ENCODE data around the gene PARK7. TPM values are rescaled to one million over a fixed set of nuclear protein-coding genes. Genes with fewer than 3 reads are reported as not detected.

PARK7 gene
- total RNA-seq, 1 experiment from 2014 or later = 207 TPM

GRCh38 chr1:7953850-7954609 lies 7.5 kb upstream of the PARK7 start:
- H3K27me3 Mint-ChIP-seq (ENCODE audit: unreplicated experiment) = peaks cover 12% of the 10 kb centered on the region
- H3K4me3 Mint-ChIP-seq (ENCODE audit: low read depth, unreplicated experiment) = peak overlapping the region; percentile 73
- BruUV-seq (replicated peaks) = no TSS peak
- CTCF ChIA-PET = no interaction called here
- TF ChIP-seq CTCF (IDR thresholded peaks at IDR 0.05; ENCODE audit: unreplicated experiment) = no peak
- peaks cover 16% of the 10 kb centered on the region for H3K36me3 Mint-ChIP-seq (ENCODE audit: insufficient read depth, unreplicated experiment)
- DNase-seq = peak; percentile 91
- H3K4me1 Mint-ChIP-seq (ENCODE audit: low read depth, unreplicated experiment) = no peaks in the 10 kb centered on the region
- peak overlapping the region; percentile 63 for H3K27ac Mint-ChIP-seq (ENCODE audit: unreplicated experiment)
- H3K9me3 Mint-ChIP-seq (ENCODE audit: low read depth, unreplicated experiment) = no peaks in the 10 kb centered on the region
- intact Hi-C loops (cut with micrococcal nuclease; ENCODE audit: unreplicated experiment) = no loop called here

GRCh38 chr1:7954683-7955082 lies 6.8 kb upstream of the PARK7 start:
- peaks cover 20% of the 10 kb centered on the region for H3K36me3 Mint-ChIP-seq (ENCODE audit: insufficient read depth, unreplicated experiment)
- H3K9me3 Mint-ChIP-seq (ENCODE audit: low read depth, unreplicated experiment) = no peaks in the 10 kb centered on the region
- CTCF ChIA-PET = no interaction called here
- no peak for DNase-seq
- no peaks in the 10 kb centered on the region for H3K4me1 Mint-ChIP-seq (ENCODE audit: low read depth, unreplicated experiment)
- intact Hi-C loops (cut with micrococcal nuclease; ENCODE audit: unreplicated experiment) = no loop called here
- TSS peak; percentile 94 for BruUV-seq (replicated peaks)
- H3K27me3 Mint-ChIP-seq (ENCODE audit: unreplicated experiment) = peaks cover 6% of the 10 kb centered on the region
- peak overlapping the region; percentile 73 for H3K4me3 Mint-ChIP-seq (ENCODE audit: low read depth, unreplicated experiment)
- H3K27ac Mint-ChIP-seq (ENCODE audit: unreplicated experiment) = peak overlapping the region; percentile 63
- no peak for TF ChIP-seq CTCF (IDR thresholded peaks at IDR 0.05; ENCODE audit: unreplicated experiment)

GRCh38 chr1:7956218-7957032 lies 5.1 kb upstream of the PARK7 start:
- Mint-ChIP-seq H3K4me1 (ENCODE audit: low read depth, unreplicated experiment) (no peaks in the 10 kb centered on the region), H3K9me3 (ENCODE audit: low read depth, unreplicated experiment) (no peaks in the 10 kb centered on the region), H3K27ac (ENCODE audit: unreplicated experiment) (no peak overlapping the region), H3K36me3 (ENCODE audit: insufficient read depth, unreplicated experiment) (peaks cover 27% of the 10 kb centered on the region), H3K4me3 (ENCODE audit: low read depth, unreplicated experiment) (no peak overlapping the region), H3K27me3 (ENCODE audit: unreplicated experiment) (no peaks in the 10 kb centered on the region)
- DNase-seq = no peak
- intact Hi-C loops (cut with micrococcal nuclease; ENCODE audit: unreplicated experiment) = no loop called here
- no peak for TF ChIP-seq CTCF (IDR thresholded peaks at IDR 0.05; ENCODE audit: unreplicated experiment)
- CTCF ChIA-PET = no interaction called here
- BruUV-seq (replicated peaks) = no TSS peak

GRCh38 chr1:7960165-7960564 lies 1.3 kb upstream of the PARK7 start:
- CTCF ChIA-PET = no interaction called here
- peaks cover 38% of the 10 kb centered on the region for H3K36me3 Mint-ChIP-seq (ENCODE audit: insufficient read depth, unreplicated experiment)
- no peak overlapping the region for H3K27ac Mint-ChIP-seq (ENCODE audit: unreplicated experiment)
- no peaks in the 10 kb centered on the region for H3K27me3 Mint-ChIP-seq (ENCODE audit: unreplicated experiment)
- peak overlapping the region; percentile 99 for H3K4me3 Mint-ChIP-seq (ENCODE audit: low read depth, unreplicated experiment)
- DNase-seq = no peak
- no peak for TF ChIP-seq CTCF (IDR thresholded peaks at IDR 0.05; ENCODE audit: unreplicated experiment)
- intact Hi-C loops (cut with micrococcal nuclease; ENCODE audit: unreplicated experiment) = no loop called here
- H3K9me3 Mint-ChIP-seq (ENCODE audit: low read depth, unreplicated experiment) = no peaks in the 10 kb centered on the region
- no peaks in the 10 kb centered on the region for H3K4me1 Mint-ChIP-seq (ENCODE audit: low read depth, unreplicated experiment)
- BruUV-seq (replicated peaks) = no TSS peak

Measured in Calu3 (cell line).